ENCODE results near the gene POLE. TPM values are rescaled to one million over a fixed set of nuclear protein-coding genes. Genes with fewer than 3 reads are reported as not detected.

Gene POLE
- total RNA-seq, 1 donor from 2014 or later: 56.7 TPM

DNA sequence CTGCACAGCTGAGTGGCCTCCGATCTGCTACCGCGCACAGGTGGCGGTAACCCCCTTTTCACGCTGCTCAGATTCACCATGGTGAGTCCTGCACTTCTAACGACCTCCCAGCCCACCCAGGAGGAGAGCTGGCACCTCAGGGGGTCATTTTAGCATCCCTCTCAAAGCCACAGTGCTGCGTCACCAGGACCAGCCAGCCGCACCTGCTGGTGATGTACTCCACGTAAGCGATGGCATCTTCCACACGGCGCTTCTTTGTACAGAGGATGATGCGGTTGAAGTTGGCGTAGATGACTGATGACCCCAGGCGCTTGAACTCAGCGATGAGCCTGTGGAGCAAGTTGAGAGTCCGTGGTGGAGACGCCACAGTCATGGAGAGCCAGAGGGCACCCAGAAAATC lies 49.3 kb downstream of the POLE start:
- Histone ChIP-seq H3K27me3 (no peaks in the 10 kb centered on the region), H3K9me3 (no peaks in the 10 kb centered on the region), H3K27ac (no peak overlapping the region), H3K36me3 (peaks cover 0 to 58% of the 10 kb centered on the region in 2 donors), H3K4me3 (no peak overlapping the region), H3K4me1 (no peaks in the 10 kb centered on the region)
- no peak for TF ChIP-seq CTCF (IDR thresholded peaks at IDR 0.05)
- no peak for TF ChIP-seq POLR2AphosphoS5 (IDR thresholded peaks at IDR 0.05; ENCODE audit: insufficient read depth in 1 of 2, low read depth in 1 of 2)
- TF ChIP-seq POLR2A (IDR thresholded peaks at IDR 0.05): no peak
- DNase-seq (ENCODE audit: extremely low spot score in 2 of 2): no peak
- intact Hi-C loops (cut with DNase I): no loop called here

DNA sequence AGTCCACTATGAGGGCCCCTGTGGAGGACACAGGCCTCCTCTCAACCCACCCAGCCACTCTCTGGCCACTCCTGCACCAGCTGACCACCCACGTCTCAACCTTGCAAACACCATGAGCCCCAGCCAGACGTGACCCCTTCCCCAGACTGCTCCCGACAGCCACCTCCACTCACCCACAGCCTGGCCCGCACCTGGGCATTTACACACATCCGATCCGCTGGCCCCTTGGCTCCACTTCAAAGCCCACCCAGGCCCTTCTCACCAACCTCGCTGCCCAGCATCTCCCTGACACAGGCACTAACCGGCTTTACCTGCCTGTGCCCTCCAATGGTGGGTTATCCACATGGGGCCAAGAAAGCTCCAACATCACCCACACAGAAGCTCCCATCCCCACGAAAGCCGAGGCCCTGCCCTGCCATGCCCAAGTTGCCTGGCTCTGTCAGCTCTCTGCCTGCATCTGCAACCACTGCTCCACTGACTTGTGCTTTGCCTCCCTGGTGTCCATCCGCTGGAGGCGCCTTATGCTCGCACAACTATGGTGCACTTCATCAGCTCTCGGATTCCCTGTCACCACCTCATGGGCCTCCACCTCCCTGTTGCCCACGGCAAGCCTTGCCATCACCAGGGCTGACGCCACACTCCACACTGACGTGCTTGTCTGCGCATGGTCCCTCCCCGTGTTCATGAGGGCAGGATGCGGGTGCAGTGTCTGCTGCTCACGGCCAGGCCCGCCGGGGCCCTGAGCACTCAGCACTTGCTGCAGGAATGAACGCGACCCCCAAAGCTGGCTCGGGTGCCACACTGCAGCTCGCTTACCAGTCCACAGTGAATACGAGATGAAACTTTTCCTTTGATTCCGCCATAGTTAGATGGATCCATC lies 51.8 kb downstream of the POLE start:
- intact Hi-C loops (cut with DNase I): no loop called here
- Histone ChIP-seq H3K4me3 (no peak overlapping the region), H3K27ac (no peak overlapping the region), H3K9me3 (no peaks in the 10 kb centered on the region), H3K27me3 (no peaks in the 10 kb centered on the region), H3K4me1 (no peaks in the 10 kb centered on the region), H3K36me3 (peaks cover 0 to 65% of the 10 kb centered on the region in 2 donors)
- no peak for DNase-seq (ENCODE audit: extremely low spot score in 2 of 2)
- TF ChIP-seq POLR2AphosphoS5 (IDR thresholded peaks at IDR 0.05; ENCODE audit: insufficient read depth in 1 of 2, low read depth in 1 of 2) (no peak), CTCF (IDR thresholded peaks at IDR 0.05) (no peak), POLR2A (IDR thresholded peaks at IDR 0.05) (no peak)

DNA sequence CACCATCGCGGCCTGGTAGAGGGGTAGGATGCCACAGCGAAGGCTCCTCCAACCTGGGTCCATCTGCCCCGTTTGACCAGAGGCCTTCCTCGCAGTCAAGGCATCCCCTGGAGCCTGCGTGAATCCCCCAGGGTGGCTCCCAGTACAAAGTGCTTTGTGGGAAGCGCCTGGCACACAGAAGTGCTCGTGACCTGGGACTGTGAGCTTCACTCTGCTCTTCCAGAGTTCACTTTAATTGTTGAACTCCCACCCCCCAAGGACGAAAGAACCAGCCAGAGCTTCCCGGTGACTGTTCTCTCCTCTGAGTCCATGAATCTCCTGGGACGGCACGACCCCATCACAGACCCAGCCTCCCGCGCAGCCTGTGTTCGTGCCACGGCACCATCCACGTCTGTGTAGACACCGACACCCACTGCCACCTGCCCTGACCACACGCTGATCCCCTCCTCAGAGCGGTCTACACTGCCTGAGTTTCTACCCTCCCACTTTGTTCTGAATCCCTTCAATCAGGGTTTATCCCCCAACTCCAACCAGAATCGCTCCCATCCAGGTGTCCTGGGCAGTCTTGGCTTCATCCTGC lies 52.6 kb downstream of the POLE start:
- TF ChIP-seq POLR2AphosphoS5 (IDR thresholded peaks at IDR 0.05; ENCODE audit: insufficient read depth in 1 of 2, low read depth in 1 of 2) (no peak), CTCF (IDR thresholded peaks at IDR 0.05) (no peak), POLR2A (IDR thresholded peaks at IDR 0.05) (no peak)
- DNase-seq (ENCODE audit: extremely low spot score in 2 of 2): no peak
- peaks cover 0 to 72% of the 10 kb centered on the region in 2 donors for H3K36me3 ChIP-seq
- H3K9me3 ChIP-seq: no peaks in the 10 kb centered on the region
- H3K27ac ChIP-seq: no peak overlapping the region
- no peak overlapping the region for H3K4me3 ChIP-seq
- intact Hi-C loops (cut with DNase I): no loop called here
- no peaks in the 10 kb centered on the region for H3K27me3 ChIP-seq
- no peaks in the 10 kb centered on the region for H3K4me1 ChIP-seq

DNA sequence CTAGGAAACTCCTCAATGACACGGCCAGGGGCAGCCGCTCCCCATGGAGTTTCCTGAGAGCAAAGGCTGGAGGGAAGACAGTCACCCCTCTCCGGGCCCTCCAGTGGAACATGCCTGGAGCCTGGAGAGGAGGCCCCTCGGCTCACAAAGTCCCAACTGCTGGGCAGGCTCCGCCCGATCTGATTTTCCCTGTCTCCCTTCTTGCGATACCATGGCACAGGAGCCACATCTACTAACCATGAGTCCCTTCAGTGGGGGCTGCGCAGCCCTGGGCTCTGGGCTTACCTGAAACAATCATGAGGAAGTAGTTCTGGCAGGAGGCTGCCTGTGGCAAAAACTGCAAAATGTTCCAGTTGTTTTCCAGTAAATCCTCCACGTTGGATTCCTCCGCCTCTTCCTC lies 53.2 kb downstream of the POLE start:
- intact Hi-C loops (cut with DNase I): no loop called here
- TF ChIP-seq CTCF (IDR thresholded peaks at IDR 0.05) (no peak), POLR2AphosphoS5 (IDR thresholded peaks at IDR 0.05; ENCODE audit: insufficient read depth in 1 of 2, low read depth in 1 of 2) (no peak), POLR2A (IDR thresholded peaks at IDR 0.05) (no peak)
- no peaks in the 10 kb centered on the region for H3K9me3 ChIP-seq
- H3K4me3 ChIP-seq: no peak overlapping the region
- no peaks in the 10 kb centered on the region for H3K27me3 ChIP-seq
- DNase-seq (ENCODE audit: extremely low spot score in 2 of 2): no peak
- no peak overlapping the region for H3K27ac ChIP-seq
- no peaks in the 10 kb centered on the region for H3K4me1 ChIP-seq
- peaks cover 0 to 72% of the 10 kb centered on the region in 2 donors for H3K36me3 ChIP-seq

DNA sequence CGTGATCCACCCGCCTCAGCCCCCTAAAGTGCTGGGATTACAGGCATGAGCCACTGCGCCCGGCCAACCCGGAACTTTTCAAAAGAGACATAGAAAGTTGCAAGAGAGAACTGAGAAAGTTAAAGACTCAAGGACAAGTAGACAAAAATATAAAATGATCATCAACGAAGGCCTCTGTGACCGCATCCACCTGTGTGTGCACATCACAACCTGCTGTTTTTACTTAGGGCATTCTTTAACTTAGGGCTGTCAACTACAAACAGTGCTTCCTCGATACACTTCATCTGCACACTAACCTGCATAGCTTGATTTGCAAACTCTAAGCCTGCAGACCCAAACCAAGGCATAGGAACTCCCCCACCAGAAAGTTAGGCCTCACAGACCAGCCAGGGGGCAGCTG lies 53.7 kb downstream of the POLE start:
- no peak overlapping the region for H3K4me3 ChIP-seq
- no peaks in the 10 kb centered on the region for H3K9me3 ChIP-seq
- no peak for DNase-seq (ENCODE audit: extremely low spot score in 2 of 2)
- no peaks in the 10 kb centered on the region for H3K4me1 ChIP-seq
- H3K27ac ChIP-seq: no peak overlapping the region
- H3K27me3 ChIP-seq: no peaks in the 10 kb centered on the region
- intact Hi-C loops (cut with DNase I): no loop called here
- peaks cover 0 to 72% of the 10 kb centered on the region in 2 donors for H3K36me3 ChIP-seq
- TF ChIP-seq CTCF (IDR thresholded peaks at IDR 0.05): no peak
- TF ChIP-seq POLR2A (IDR thresholded peaks at IDR 0.05): no peak
- no peak for TF ChIP-seq POLR2AphosphoS5 (IDR thresholded peaks at IDR 0.05; ENCODE audit: insufficient read depth in 1 of 2, low read depth in 1 of 2)

Measured in vagina (tissue), 2 donors.